Neural progenitor cell (in vitro differentiated cells): ENCODE data around the gene ING5. TPM values are rescaled to one million over a fixed set of nuclear protein-coding genes. Genes with fewer than 3 reads are reported as not detected.

Source experiments
- DNase-seq: peaks from one replicate; pipeline ENCODE4 v3.0.0-alpha.2; 2016; ENCODE audit warnings: low spot score
- H2AFZ ChIP-seq: fragments of 200-600 bp; sonication (generic); replicated peaks from 2 replicates; pipeline ENCODE4 v1.6.1; 2016; ENCODE audit warnings: antibody characterized with exemption
- H3F3A ChIP-seq: fragments of 200-600 bp; sonication (generic); 2 replicates; pipeline ENCODE4 v1.6.1; 2016; ENCODE audit warnings: antibody characterized with exemption, low read depth
- H3K27ac ChIP-seq: fragments of 200-600 bp; sonication (generic); 2 replicates; pipeline ENCODE4 v1.5.1; 2016; ENCODE audit warnings: mild to moderate bottlenecking
- H3K27me3 ChIP-seq: fragments of 200-600 bp; sonication (generic); 2 replicates; pipeline ENCODE4 v1.6.1; 2016; ENCODE audit warnings: mild to moderate bottlenecking, moderate library complexity
- H3K36me3 ChIP-seq: fragments of 200-600 bp; sonication (generic); 2 replicates; pipeline ENCODE4 v1.5.1; 2016
- H3K4me1 ChIP-seq: fragments of 200-600 bp; sonication (generic); 2 replicates; pipeline ENCODE4 v1.6.1; 2016; ENCODE audit warnings: mixed run types
- H3K4me2 ChIP-seq: fragments of 200-600 bp; sonication (generic); 2 replicates; pipeline ENCODE4 v1.6.1; 2016
- H3K4me3 ChIP-seq: fragments of 200-600 bp; sonication (generic); 2 replicates; pipeline ENCODE4 v1.5.1; 2016
- H3K79me2 ChIP-seq: fragments of 200-600 bp; sonication (generic); 2 replicates; pipeline ENCODE4 v1.6.1; 2016; ENCODE audit warnings: low read depth
- H3K9ac ChIP-seq: fragments of 200-600 bp; sonication (generic); 2 replicates; pipeline ENCODE4 v1.6.1; 2016
- H3K9me3 ChIP-seq: fragments of 200-600 bp; sonication (generic); 2 replicates; pipeline ENCODE4 v1.5.1; 2016; ENCODE audit warnings: low read depth
- H4K20me1 ChIP-seq: fragments of 200-600 bp; sonication (generic); 2 replicates; pipeline ENCODE4 v1.6.1; 2016; ENCODE audit warnings: low read depth
- H3K27ac Mint-ChIP-seq: 3 replicates; pipeline ENCODE4 v1.8.0; 2021; ENCODE audit warnings: mixed read lengths
- H3K27me3 Mint-ChIP-seq: 2 replicates; pipeline ENCODE4 v1.8.0; 2022; ENCODE audit warnings: low read depth, mild to moderate bottlenecking, inconsistent platforms, moderate library complexity, mixed read lengths; ENCODE audit not compliant: insufficient read depth
- H3K36me3 Mint-ChIP-seq: 3 replicates; pipeline ENCODE4 v1.8.0; 2021; ENCODE audit warnings: mixed read lengths
- H3K4me1 Mint-ChIP-seq: 3 replicates; pipeline ENCODE4 v1.8.0; 2021; ENCODE audit warnings: mixed read lengths
- H3K4me3 Mint-ChIP-seq: 3 replicates; pipeline ENCODE4 v1.8.0; 2021; ENCODE audit warnings: mild to moderate bottlenecking, moderate library complexity, mixed read lengths
- H3K9me3 Mint-ChIP-seq: 3 replicates; pipeline ENCODE4 v1.8.0; 2020; ENCODE audit warnings: mixed read lengths
- CTCF ChIP-seq: fragments of 200-600 bp; sonication (generic); IDR thresholded peaks from 2 replicates; pipeline ENCODE4 v1.5.1; 2017; ENCODE audit warnings: antibody characterized with exemption, mild to moderate bottlenecking
- EZH2 ChIP-seq: fragments of 200-600 bp; sonication (generic); IDR thresholded peaks from 2 replicates; pipeline ENCODE4 v1.6.1; 2017; ENCODE audit warnings: antibody characterized with exemption, mild to moderate bottlenecking, moderate library complexity
- EZH2phosphoT487 ChIP-seq: fragments of 200-600 bp; sonication (generic); IDR thresholded peaks from 2 replicates; pipeline ENCODE4 v1.6.1; 2017; ENCODE audit warnings: antibody characterized with exemption
- total RNA-seq: library from RNA; depleted of rRNA; stranded (reverse); fragments of >200 nt; gene quantifications from 2 replicates; pipeline ENCODE4 v1.2.3, GENCODE V29; 2015; ENCODE audit warnings: low replicate concordance

Gene ING5
- total RNA-seq, 1 donor from 2014 or later, result 38.2 TPM

DNA sequence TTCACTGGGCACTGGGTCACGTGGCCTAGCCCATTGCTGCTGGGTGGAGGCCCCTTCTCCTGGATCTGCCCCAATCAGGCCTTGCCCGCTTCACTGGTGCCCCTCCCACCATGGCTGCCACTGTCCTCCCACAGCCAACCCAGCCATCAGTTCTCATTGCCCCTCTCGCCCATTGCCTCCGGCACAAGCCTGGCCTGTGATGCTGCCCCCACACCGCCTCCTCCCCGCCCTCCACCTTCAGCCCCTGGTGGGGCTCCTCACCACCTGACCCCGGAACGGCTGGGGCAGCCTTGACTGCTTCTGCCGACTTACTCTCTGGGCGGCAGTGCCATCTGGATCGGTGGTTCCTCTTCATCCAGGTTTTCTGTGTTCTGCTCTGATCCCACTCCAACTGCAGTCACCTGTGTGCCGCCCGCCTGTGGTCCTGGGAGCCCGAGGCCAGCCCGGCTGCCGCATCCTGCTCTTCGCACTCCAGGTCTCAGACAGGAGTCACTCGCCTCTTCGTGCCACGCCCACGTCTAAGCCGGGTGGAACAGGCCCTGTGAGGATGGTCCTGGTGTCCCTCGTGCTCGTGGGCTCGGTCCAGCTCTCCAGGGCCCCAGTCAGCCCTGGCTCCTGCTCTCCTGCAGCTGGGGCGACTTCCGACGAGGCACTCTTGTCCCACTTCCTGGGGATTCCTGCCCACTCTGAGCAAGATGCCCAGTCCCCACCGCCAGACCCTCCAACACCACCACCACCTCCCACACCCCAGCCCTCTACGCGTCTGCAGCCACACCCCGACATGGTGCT, 46.8 kb downstream of the ING5 start:
- DNase-seq, result no peak

GRCh38 chr2:241750076-241750840, 48.4 kb downstream of the ING5 start:
- DNase-seq, result no peak
- H3K27me3 ChIP-seq, result no peaks in the 10 kb centered on the region
- H3K9ac ChIP-seq, result no peak overlapping the region
- no peak overlapping the region for H3K4me2 ChIP-seq
- no peaks in the 10 kb centered on the region for H4K20me1 ChIP-seq
- H3K36me3 ChIP-seq, result no peaks in the 10 kb centered on the region
- no peaks in the 10 kb centered on the region for H3K4me1 ChIP-seq
- H3K79me2 ChIP-seq, result no peaks in the 10 kb centered on the region
- Mint-ChIP-seq H3K4me3 (no peak overlapping the region), H3K4me1 (no peaks in the 10 kb centered on the region), H3K27me3 (peaks cover 2% of the 10 kb centered on the region), H3K9me3 (peaks cover 11% of the 10 kb centered on the region), H3K27ac (no peak overlapping the region), H3K36me3 (peaks cover 30% of the 10 kb centered on the region)
- H3K4me3 ChIP-seq, result no peak overlapping the region
- no peaks in the 10 kb centered on the region for H3K9me3 ChIP-seq
- H3K27ac ChIP-seq, result no peak overlapping the region
- TF ChIP-seq EZH2phosphoT487 (no peak), EZH2 (no peak), CTCF (no peak)
- no peak overlapping the region for H2AFZ ChIP-seq
- H3F3A ChIP-seq, result no peaks in the 10 kb centered on the region

More for the DNA sequence above, 46.8 kb downstream of the ING5 start:
- no peaks in the 10 kb centered on the region for H4K20me1 ChIP-seq
- Mint-ChIP-seq H3K27ac (no peak overlapping the region), H3K27me3 (peaks cover 2% of the 10 kb centered on the region), H3K4me1 (no peaks in the 10 kb centered on the region), H3K36me3 (peaks cover 37% of the 10 kb centered on the region), H3K4me3 (peak overlapping the region; percentile 41), H3K9me3 (peaks cover 11% of the 10 kb centered on the region)
- H3K4me2 ChIP-seq, result no peak overlapping the region
- TF ChIP-seq CTCF (no peak), EZH2phosphoT487 (no peak), EZH2 (no peak)
- H3K36me3 ChIP-seq, result no peaks in the 10 kb centered on the region
- H3K4me3 ChIP-seq, result no peak overlapping the region
- no peaks in the 10 kb centered on the region for H3K27me3 ChIP-seq
- H2AFZ ChIP-seq, result no peak overlapping the region
- H3K9me3 ChIP-seq, result no peaks in the 10 kb centered on the region
- H3K79me2 ChIP-seq, result no peaks in the 10 kb centered on the region
- H3K9ac ChIP-seq, result no peak overlapping the region
- H3F3A ChIP-seq, result no peaks in the 10 kb centered on the region
- no peak overlapping the region for H3K27ac ChIP-seq
- no peaks in the 10 kb centered on the region for H3K4me1 ChIP-seq

DNA sequence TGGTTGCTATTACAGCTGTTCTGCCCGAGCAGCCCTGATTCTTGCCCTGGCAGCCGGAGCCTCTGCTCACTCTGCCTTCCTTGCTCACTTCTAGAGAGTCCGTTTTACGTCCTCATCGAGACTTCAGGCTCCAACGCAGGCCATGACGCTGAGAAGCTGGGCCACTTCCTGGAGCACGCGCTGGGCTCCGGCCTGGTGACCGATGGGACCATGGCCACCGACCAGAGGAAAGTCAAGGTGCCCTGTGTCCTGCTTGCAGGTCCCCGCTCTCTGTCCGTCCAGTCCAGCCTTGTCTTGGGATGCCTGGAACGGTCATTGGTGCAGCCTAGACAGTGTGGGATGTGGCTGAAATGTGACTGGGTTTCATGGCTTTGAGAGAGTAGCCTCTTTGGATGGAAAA, 49.3 kb downstream of the ING5 start:
- H3K27me3 ChIP-seq, result no peaks in the 10 kb centered on the region
- no peak for TF ChIP-seq EZH2phosphoT487
- no peak for TF ChIP-seq EZH2
- no peak for TF ChIP-seq CTCF
- no peaks in the 10 kb centered on the region for H4K20me1 ChIP-seq
- no peaks in the 10 kb centered on the region for H3F3A ChIP-seq
- no peaks in the 10 kb centered on the region for H3K79me2 ChIP-seq
- H3K27ac ChIP-seq, result no peak overlapping the region
- Mint-ChIP-seq H3K27me3 (peaks cover 2% of the 10 kb centered on the region), H3K36me3 (peaks cover 22% of the 10 kb centered on the region), H3K4me1 (no peaks in the 10 kb centered on the region), H3K4me3 (no peak overlapping the region), H3K27ac (no peak overlapping the region), H3K9me3 (peaks cover 3% of the 10 kb centered on the region)
- H2AFZ ChIP-seq, result no peak overlapping the region
- no peaks in the 10 kb centered on the region for H3K4me1 ChIP-seq
- DNase-seq, result no peak
- H3K9me3 ChIP-seq, result no peaks in the 10 kb centered on the region
- H3K9ac ChIP-seq, result no peak overlapping the region
- H3K4me3 ChIP-seq, result no peak overlapping the region
- H3K4me2 ChIP-seq, result no peak overlapping the region
- no peaks in the 10 kb centered on the region for H3K36me3 ChIP-seq
